Measurements from ENCODE around the gene CEBPE. TPM values are rescaled to one million over a fixed set of nuclear protein-coding genes. Genes with fewer than 3 reads are reported as not detected.

Gene CEBPE
- total RNA-seq, 2 donors from 2014 or later = not detected

GRCh38 chr14:23067847-23068788, 50.9 kb downstream of the CEBPE start:
- ATAC-seq (no peak), DNase-seq (ENCODE audit: low spot score) (no peak)
- H3K4me1 Mint-ChIP-seq (ENCODE audit: low read depth in 2 of 2) = peaks cover 33 to 37% of the 10 kb centered on the region in 2 donors
- no peaks in the 10 kb centered on the region for H3K9me3 Mint-ChIP-seq
- H3K36me3 Mint-ChIP-seq = peaks cover 20% of the 10 kb centered on the region
- peak overlapping the region; percentile 57 to 72 for H3K27ac Mint-ChIP-seq
- H3K4me3 Mint-ChIP-seq = peak overlapping the region; percentile 66
- H3K27me3 Mint-ChIP-seq = no peaks in the 10 kb centered on the region

Other genes with a start within 250 kb of the CEBPE start
- 10 to 100 TPM; 53.4 to 60.4 TPM for gene LRP10, start 247.5 kb downstream of the CEBPE start, total RNA-seq
- under 1 TPM in 1 of 2 donors, not detected in 1; 0.43 TPM for gene REM2, start 236.0 kb downstream of the CEBPE start, total RNA-seq
- gene RBM23, start 200.1 kb downstream of the CEBPE start, total RNA-seq = 10 to 100 TPM; 88.2 to 94.1 TPM
- gene PRMT5, start 189.9 kb downstream of the CEBPE start, total RNA-seq = 100 to 1,000 TPM; 108 to 171 TPM
- gene HAUS4, start 162.2 kb downstream of the CEBPE start, total RNA-seq = 10 to 100 TPM; 34.4 to 56.8 TPM
- 1 to 10 TPM in 1 of 2 donors, under 1 TPM in 1; 0.17 to 2.1 TPM for gene AJUBA, start 136.7 kb downstream of the CEBPE start, total RNA-seq
- gene C14orf93, start 109.1 kb downstream of the CEBPE start, total RNA-seq = 10 to 100 TPM in 1 of 2 donors, 1 to 10 TPM in 1; 2.8 to 10.8 TPM
- 100 to 1,000 TPM; 102 to 121 TPM for gene PSMB5, start 84.4 kb downstream of the CEBPE start, total RNA-seq
- not detected for gene PSMB11, start 77.0 kb downstream of the CEBPE start, total RNA-seq
- gene CDH24, start 61.7 kb downstream of the CEBPE start, total RNA-seq = 1 to 10 TPM in 1 of 2 donors, under 1 TPM in 1; 0.73 to 1.0 TPM
- gene ACIN1, start 24.1 kb downstream of the CEBPE start, total RNA-seq = 100 to 1,000 TPM; 186 to 250 TPM
- 10 to 100 TPM; 41.2 to 55.2 TPM for gene C14orf119, start 23.8 kb downstream of the CEBPE start, total RNA-seq
- not detected for gene CIROP, start 14.3 kb downstream of the CEBPE start, total RNA-seq
- gene SLC7A8, start 64.4 kb upstream of the CEBPE start, total RNA-seq = 1 to 10 TPM in 1 of 2 donors, under 1 TPM in 1; 0.07 to 3.5 TPM
- gene RNF212B, start 118.7 kb upstream of the CEBPE start, total RNA-seq = not detected
- gene HOMEZ, start 166.9 kb upstream of the CEBPE start, total RNA-seq = 1 to 10 TPM; 5.8 to 7.8 TPM
- 10 to 100 TPM; 12.4 to 18.7 TPM for gene PPP1R3E, start 183.6 kb upstream of the CEBPE start, total RNA-seq
- gene BCL2L2, start 187.6 kb upstream of the CEBPE start, total RNA-seq = 10 to 100 TPM; 17.5 to 26.3 TPM
- gene PABPN1, start 202.2 kb upstream of the CEBPE start, total RNA-seq = 100 to 1,000 TPM; 182 to 274 TPM
- under 1 TPM in 1 of 2 donors, not detected in 1; 0.42 TPM for gene SLC22A17, start 233.6 kb upstream of the CEBPE start, total RNA-seq
- not detected for gene EFS, start 245.9 kb upstream of the CEBPE start, total RNA-seq